ENCODE data around the gene SOCS3.

GRCh38 chr17:78362232-78362631, 2.4 kb upstream of the SOCS3 start:
- TF ChIP-seq POLR2A (IDR thresholded peaks at IDR 0.05) (no peak), CTCF (IDR thresholded peaks at IDR 0.05) (no peak)

Measured in Peyer's patch (tissue), 4 donors.